PFSK-1 (cell line): ENCODE measurements around the gene TENM3.

Experiments
- FOXP2 ChIP-seq: optimal IDR thresholded peaks from 2 replicates; pipeline ENCODE3; 2011; ENCODE audit warnings: borderline replicate concordance, control low read depth, inconsistent platforms; ENCODE audit not compliant: insufficient read depth; ENCODE audit errors: extremely low read length, extremely low read depth
- POLR2AphosphoS5 ChIP-seq: IDR thresholded peaks from 2 replicates; pipeline ENCODE4 v1.6.1; 2012; ENCODE audit warnings: low read depth, mild to moderate bottlenecking, control low read depth, low read length, moderate library complexity
- REST ChIP-seq, 2 experiments: IDR thresholded peaks; 2 replicates each; pipeline versions ENCODE4 v1.6.1 to v1.8.0; 2011 to 2012; ENCODE audit warnings: low read depth in 2 of 2, low read length in 2 of 2, control low read depth in 1 of 2, inconsistent platforms in 1 of 2, mild to moderate bottlenecking in 1 of 2, moderate library complexity in 1 of 2; ENCODE audit not compliant: insufficient read depth in 1 of 2
- SIN3A ChIP-seq: IDR thresholded peaks from 2 replicates; pipeline ENCODE4 v1.6.1; 2012; ENCODE audit warnings: mild to moderate bottlenecking, low read length, moderate library complexity, borderline replicate concordance; ENCODE audit not compliant: insufficient read depth
- TAF1 ChIP-seq: IDR thresholded peaks from 2 replicates; pipeline ENCODE4 v1.6.1; 2012; ENCODE audit warnings: low read length, control low read depth, borderline replicate concordance; ENCODE audit not compliant: insufficient read depth

Gene TENM3

GRCh38 chr4:182729516-182729915 is 486.3 kb downstream of the TENM3 start:
- TF ChIP-seq SIN3A: no peak
- TF ChIP-seq REST (IDR thresholded peaks at IDR 0.05; ENCODE audit: insufficient read depth in 1 of 2, low read depth in 2 of 2, low read length in 2 of 2): no peak
- no peak for TF ChIP-seq TAF1
- no peak for TF ChIP-seq FOXP2
- TF ChIP-seq POLR2AphosphoS5: no peak

- TF ChIP-seq FOXP2 (no peak), SIN3A (no peak), POLR2AphosphoS5 (no peak)
Observed at GRCh38 chr4:182730791-182731190, 487.6 kb downstream of the TENM3 start.

- TF ChIP-seq REST (IDR thresholded peaks at IDR 0.05; ENCODE audit: insufficient read depth in 1 of 2, low read depth in 2 of 2, low read length in 2 of 2): no peak
- no peak for TF ChIP-seq SIN3A
- TF ChIP-seq POLR2AphosphoS5: no peak
- TF ChIP-seq TAF1: no peak
- no peak for TF ChIP-seq FOXP2
Observed at GRCh38 chr4:182736207-182736606, 493.0 kb downstream of the TENM3 start.

- TF ChIP-seq SIN3A: no peak
- no peak for TF ChIP-seq TAF1
- no peak for TF ChIP-seq FOXP2
- no peak for TF ChIP-seq REST (IDR thresholded peaks at IDR 0.05; ENCODE audit: insufficient read depth in 1 of 2, low read depth in 2 of 2, low read length in 2 of 2)
- no peak for TF ChIP-seq POLR2AphosphoS5
Observed at GRCh38 chr4:182738283-182739047, 495.3 kb downstream of the TENM3 start.

GRCh38 chr4:182740256-182740655 is 497.1 kb downstream of the TENM3 start:
- no peak for TF ChIP-seq REST (IDR thresholded peaks at IDR 0.05; ENCODE audit: insufficient read depth in 1 of 2, low read depth in 2 of 2, low read length in 2 of 2)
- TF ChIP-seq FOXP2: no peak
- TF ChIP-seq SIN3A: no peak
- no peak for TF ChIP-seq TAF1
- TF ChIP-seq POLR2AphosphoS5: no peak
